Lower lobe of right lung (tissue), 2 donors: Measurements from ENCODE around the gene M1AP. TPM values are rescaled to one million over a fixed set of nuclear protein-coding genes. Genes with fewer than 3 reads are reported as not detected.
"Not testable (repeated sequence)": the region's sequence is repeated elsewhere in the genome, so short reads cannot be mapped to it uniquely, and the experiment has no call there.

ENCODE experiments used
- ATAC-seq, 2 donors: fragments of 200-7000 bp; cut with Tn5 transposase; one replicate each; pipeline ENCODE4 v1.9.1; 2020 to 2022; ENCODE audit warnings: mild to moderate bottlenecking in 2 of 2, moderate library complexity in 2 of 2
- DNase-seq: peaks from one replicate; pipeline ENCODE4 v3.0.0-alpha.2; 2020
- H3K27ac ChIP-seq: fragments of 200-600 bp; one replicate; pipeline ENCODE4 v1.8.0; 2022
- H3K27me3 ChIP-seq: fragments of 200-600 bp; one replicate; pipeline ENCODE4 v1.8.0; 2022; ENCODE audit warnings: low read depth
- H3K36me3 ChIP-seq: fragments of 200-600 bp; one replicate; pipeline ENCODE4 v1.8.0; 2022; ENCODE audit warnings: mild to moderate bottlenecking
- H3K4me1 ChIP-seq: fragments of 200-600 bp; one replicate; pipeline ENCODE4 v1.8.0; 2022
- H3K4me3 ChIP-seq: fragments of 200-600 bp; one replicate; pipeline ENCODE4 v1.8.0; 2022; ENCODE audit warnings: mild to moderate bottlenecking
- H3K9me3 ChIP-seq: fragments of 200-600 bp; one replicate; pipeline ENCODE4 v1.8.0; 2022
- intact Hi-C: fragments of 100-400 bp; cut with DNase I; formaldehyde crosslinking; loops from one replicate; pipeline ENCODE4 v1.11.0; 2022
- total RNA-seq: library from RNA; stranded (reverse); fragmentation: NEBNext Ultra II Directional; extraction: Animal tissue kit (Norgen Biotek cat#: 25700); gene quantifications from one replicate; pipeline ENCODE4 v1.2.1, GENCODE V29; 2021
- TF ChIP-seq, protein P1 (sequence below): fragments of 200-600 bp; IDR thresholded peaks from one replicate; pipeline ENCODE4 v1.8.0; 2022; ENCODE audit warnings: antibody characterized with exemption, mild to moderate bottlenecking
- donor health status: DM: no; HTN: yes; CAD: no; lungs with severe emphysema.

M1AP gene
- total RNA-seq, 1 donor from 2014 or later = 1.8 TPM

DNA sequence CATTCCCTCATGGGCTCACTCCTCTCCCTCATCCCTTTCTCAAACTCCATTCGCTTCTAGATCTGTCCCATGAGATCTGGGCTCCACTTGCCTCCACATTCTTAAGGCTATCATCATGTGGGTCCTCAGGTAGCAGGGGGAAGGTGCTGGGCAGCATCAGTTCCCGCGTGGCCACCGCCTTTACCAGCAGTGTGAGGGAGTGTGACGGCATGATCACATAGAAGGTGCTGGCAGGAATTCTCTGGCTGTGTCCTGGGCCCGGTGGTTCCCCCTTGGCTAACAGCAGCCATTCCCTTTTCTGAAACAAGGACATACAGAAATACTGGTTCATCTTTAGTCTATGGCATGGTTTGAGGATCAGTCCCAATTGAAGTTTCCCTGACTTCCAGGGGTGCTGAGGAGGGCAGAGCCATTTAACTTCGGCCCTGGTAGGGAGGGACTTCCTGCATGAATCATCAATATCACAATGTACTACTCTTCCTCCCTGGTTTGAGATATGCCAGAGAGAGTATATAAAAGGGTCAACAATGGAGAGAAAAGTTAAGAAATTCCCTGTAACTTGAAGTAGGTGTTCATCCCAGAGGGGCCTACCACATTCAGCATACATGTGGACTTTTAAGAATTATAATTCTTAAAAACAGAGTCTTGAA, 85.9 kb downstream of the M1AP start:
- TF ChIP-seq, protein P1, sequence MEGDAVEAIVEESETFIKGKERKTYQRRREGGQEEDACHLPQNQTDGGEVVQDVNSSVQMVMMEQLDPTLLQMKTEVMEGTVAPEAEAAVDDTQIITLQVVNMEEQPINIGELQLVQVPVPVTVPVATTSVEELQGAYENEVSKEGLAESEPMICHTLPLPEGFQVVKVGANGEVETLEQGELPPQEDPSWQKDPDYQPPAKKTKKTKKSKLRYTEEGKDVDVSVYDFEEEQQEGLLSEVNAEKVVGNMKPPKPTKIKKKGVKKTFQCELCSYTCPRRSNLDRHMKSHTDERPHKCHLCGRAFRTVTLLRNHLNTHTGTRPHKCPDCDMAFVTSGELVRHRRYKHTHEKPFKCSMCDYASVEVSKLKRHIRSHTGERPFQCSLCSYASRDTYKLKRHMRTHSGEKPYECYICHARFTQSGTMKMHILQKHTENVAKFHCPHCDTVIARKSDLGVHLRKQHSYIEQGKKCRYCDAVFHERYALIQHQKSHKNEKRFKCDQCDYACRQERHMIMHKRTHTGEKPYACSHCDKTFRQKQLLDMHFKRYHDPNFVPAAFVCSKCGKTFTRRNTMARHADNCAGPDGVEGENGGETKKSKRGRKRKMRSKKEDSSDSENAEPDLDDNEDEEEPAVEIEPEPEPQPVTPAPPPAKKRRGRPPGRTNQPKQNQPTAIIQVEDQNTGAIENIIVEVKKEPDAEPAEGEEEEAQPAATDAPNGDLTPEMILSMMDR = no peak
- intact Hi-C loops = no loop called here
- Histone ChIP-seq H3K36me3 (no peaks in the 10 kb centered on the region), H3K9me3 (no peaks in the 10 kb centered on the region), H3K4me3 (no peak overlapping the region), H3K4me1 (no peaks in the 10 kb centered on the region), H3K27me3 (no peaks in the 10 kb centered on the region), H3K27ac (no peak overlapping the region)
- DNase-seq (no peak), ATAC-seq (no peak)

DNA sequence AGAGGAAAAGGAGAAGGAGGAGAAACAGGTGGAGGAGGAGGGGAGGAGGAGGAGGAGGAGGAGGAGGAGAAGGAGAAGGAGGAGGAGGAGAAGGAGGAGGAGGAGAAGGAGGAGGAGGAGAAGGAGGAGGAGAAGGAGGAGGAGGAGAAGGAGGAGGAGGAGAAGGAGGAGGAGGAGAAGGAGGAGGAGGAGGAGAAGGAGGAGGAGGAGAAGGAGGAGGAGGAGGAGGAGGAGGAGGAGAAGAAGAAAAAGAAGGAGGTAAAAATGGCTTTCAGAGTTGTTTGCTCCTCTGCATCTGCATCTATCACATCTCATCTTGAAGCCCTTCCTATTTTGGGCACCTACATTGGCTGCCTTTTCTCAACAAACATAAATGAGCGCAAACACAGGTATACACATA, 87.1 kb downstream of the M1AP start:
- H3K4me3 ChIP-seq, H3K9me3 ChIP-seq, H3K4me1 ChIP-seq, H3K27ac ChIP-seq, ATAC-seq, intact Hi-C loops, H3K27me3 ChIP-seq, DNase-seq, H3K36me3 ChIP-seq: not testable (repeated sequence)

DNA sequence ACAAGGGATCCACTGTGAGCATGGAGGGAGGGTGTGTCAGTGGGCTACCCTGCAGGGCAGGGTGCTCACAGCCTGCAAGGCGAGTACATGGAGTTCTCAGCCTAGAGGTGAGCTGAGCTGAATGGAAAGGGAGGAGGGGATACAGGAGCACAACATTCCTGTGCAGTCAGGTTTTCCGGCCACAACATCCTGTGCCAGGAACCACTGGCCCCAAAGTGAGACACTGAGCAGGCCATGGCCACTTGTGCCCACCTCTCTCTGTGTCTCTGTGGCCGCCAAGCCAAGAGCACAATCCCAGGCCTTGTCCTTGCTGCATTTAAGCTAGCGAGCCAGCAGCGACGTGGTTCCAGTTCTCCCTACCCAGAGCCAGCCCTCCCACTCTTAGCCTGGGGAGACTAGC, 87.5 kb downstream of the M1AP start:
- no peaks in the 10 kb centered on the region for H3K27me3 ChIP-seq
- intact Hi-C loops = no loop called here
- H3K27ac ChIP-seq = no peak overlapping the region
- DNase-seq (no peak), ATAC-seq (no peak)
- H3K36me3 ChIP-seq = peaks cover 12% of the 10 kb centered on the region
- no peak overlapping the region for H3K4me3 ChIP-seq
- TF ChIP-seq, protein P1 = no peak
- no peaks in the 10 kb centered on the region for H3K9me3 ChIP-seq
- peaks cover 2% of the 10 kb centered on the region for H3K4me1 ChIP-seq

DNA sequence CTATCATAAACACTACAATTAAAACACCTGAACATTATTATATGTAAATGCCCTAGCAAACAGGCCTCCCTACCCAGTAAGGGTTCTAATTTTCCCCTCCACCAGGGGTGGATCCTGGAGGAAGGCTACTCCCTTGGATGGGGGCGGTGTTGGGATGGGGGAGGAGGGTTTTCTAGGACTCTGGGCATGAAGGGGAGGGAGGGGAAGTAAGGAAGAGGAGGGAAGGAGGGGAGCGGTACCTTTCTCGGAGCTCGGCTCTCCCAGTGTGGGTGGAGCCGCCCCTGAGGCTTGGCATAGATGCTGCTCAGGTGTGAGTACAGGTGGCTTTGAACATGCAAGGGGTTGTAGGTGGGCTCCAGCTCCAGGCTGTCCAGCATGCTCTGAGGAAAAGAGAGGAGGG, 88.2 kb downstream of the M1AP start:
- no peaks in the 10 kb centered on the region for H3K27me3 ChIP-seq
- TF ChIP-seq, protein P1 = no peak
- peaks cover 12% of the 10 kb centered on the region for H3K36me3 ChIP-seq
- H3K4me1 ChIP-seq = peaks cover 7% of the 10 kb centered on the region
- DNase-seq (no peak), ATAC-seq (no peak)
- H3K27ac ChIP-seq = no peak overlapping the region
- intact Hi-C loops = no loop called here
- no peaks in the 10 kb centered on the region for H3K9me3 ChIP-seq
- no peak overlapping the region for H3K4me3 ChIP-seq

DNA sequence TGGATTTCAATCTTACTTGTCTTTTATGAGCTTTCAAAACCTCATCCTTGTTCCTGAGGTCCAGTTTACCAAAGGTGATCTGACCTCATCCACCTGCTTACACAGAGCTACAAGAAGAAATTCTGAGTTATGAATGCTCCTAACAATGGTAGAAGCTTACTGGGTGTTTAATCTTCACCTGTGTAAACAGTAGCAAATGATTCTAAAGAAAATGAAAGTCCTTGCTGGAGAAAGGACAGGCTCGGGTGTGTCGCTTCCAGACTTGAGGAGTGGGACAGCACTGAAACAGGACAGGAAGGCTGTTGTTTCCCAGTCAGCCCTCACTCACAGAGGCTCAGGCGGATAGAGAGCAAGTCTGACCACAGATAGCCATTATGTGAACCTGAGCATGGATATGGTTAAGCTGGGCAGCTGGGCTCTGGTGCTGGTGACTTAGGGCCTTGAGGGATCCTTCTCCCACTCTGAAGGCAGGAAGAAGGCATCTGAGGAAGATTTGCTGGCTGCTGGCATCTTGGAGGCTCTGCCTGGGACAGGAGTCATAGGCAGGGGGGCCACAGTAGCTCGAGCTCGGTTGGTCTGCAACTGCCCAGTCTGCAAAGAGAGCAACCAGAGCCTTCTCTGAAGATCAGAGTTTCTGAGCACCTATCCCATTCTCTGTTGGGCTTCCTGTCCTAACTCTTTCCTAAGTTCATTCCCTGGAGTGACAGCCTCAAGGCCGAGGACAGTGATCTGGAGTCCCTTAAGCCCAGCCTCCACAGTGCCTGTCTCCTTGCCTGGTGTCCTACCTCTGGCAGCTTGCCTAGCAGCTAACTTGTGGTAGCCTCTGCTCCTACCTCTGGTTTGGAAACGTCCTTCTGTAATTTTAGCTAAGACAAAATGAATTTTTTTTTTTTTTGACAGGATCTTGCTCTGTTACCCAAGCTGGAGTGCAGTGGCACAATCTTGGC, 89.6 kb downstream of the M1AP start:
- Histone ChIP-seq H3K27me3 (no peaks in the 10 kb centered on the region), H3K9me3 (no peaks in the 10 kb centered on the region), H3K36me3 (peaks cover 12% of the 10 kb centered on the region), H3K4me3 (no peak overlapping the region), H3K27ac (no peak overlapping the region), H3K4me1 (peaks cover 9% of the 10 kb centered on the region)
- no peak for DNase-seq
- TF ChIP-seq, protein P1 = no peak
- intact Hi-C loops = no loop called here
- no peak for ATAC-seq

DNA sequence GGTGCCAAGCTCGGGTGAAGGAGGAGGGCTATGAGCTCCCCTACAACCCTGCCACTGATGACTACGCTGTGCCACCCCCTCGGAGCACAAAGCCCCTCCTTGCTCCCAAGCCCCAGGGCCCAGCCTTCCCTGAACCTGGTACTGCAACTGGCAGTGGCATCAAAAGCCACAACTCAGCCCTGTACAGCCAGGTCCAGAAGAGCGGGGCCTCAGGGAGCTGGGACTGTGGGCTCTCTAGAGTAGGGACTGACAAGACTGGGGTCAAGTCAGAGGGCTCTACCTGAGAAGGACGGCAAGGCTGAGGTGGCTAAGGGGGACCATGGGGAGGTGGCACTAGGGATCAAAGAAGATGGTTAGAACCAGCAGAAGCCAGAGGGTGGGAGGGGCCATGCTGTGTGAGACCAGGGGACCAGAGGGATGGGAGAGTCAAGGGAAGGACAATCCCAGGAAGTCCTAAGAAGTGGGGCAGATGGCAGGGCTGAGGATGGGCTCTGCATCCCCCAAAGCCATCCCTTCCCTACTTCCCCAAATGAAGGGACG, 91.2 kb downstream of the M1AP start:
- peaks cover 16% of the 10 kb centered on the region for H3K4me1 ChIP-seq
- intact Hi-C loops = no loop called here
- TF ChIP-seq, protein P1 = no peak
- peaks cover 12% of the 10 kb centered on the region for H3K36me3 ChIP-seq
- H3K9me3 ChIP-seq = no peaks in the 10 kb centered on the region
- H3K4me3 ChIP-seq = no peak overlapping the region
- DNase-seq (no peak), ATAC-seq (no peak)
- H3K27me3 ChIP-seq = no peaks in the 10 kb centered on the region
- H3K27ac ChIP-seq = no peak overlapping the region
